T-helper 1 cell treated with Interleukin-12 subunit alpha and Interleukin-12 subunit beta and Interleukin-4 antibody, amounts not matched to agents 30 ng/mL and 1 ng/mL, for 36 hours (primary cell): ENCODE data around the gene RAB31. TPM values are rescaled to one million over a fixed set of nuclear protein-coding genes. Genes with fewer than 3 reads are reported as not detected.

Experiments
- intact Hi-C: fragments of 100-400 bp; cut with micrococcal nuclease; formaldehyde crosslinking; loops from one replicate; pipeline ENCODE4 v1.15.1; 2024
- total RNA-seq: library from RNA; stranded (reverse); gene quantifications from 2 replicates; pipeline ENCODE4 v1.2.3, GENCODE V29; 2022

Gene RAB31
- total RNA-seq, 1 donor from 2014 or later: 0.66 TPM

GRCh38 chr18:9786631-9787030, 78.5 kb downstream of the RAB31 start:
- intact Hi-C loops: no loop called here

GRCh38 chr18:9787036-9787435, 78.9 kb downstream of the RAB31 start:
- intact Hi-C loops: no loop called here

- intact Hi-C loops: no loop called here
These were observed 79.6 kb downstream of the RAB31 start for GRCh38 chr18:9787712-9788111.

GRCh38 chr18:9788140-9788539, 80.0 kb downstream of the RAB31 start:
- intact Hi-C loops: no loop called here

- intact Hi-C loops: no loop called here
These were observed 80.8 kb downstream of the RAB31 start for GRCh38 chr18:9788860-9789259.

GRCh38 chr18:9790261-9790660, 82.2 kb downstream of the RAB31 start:
- intact Hi-C loops: no loop called here

- intact Hi-C loops: no loop called here
These were observed 83.9 kb downstream of the RAB31 start for GRCh38 chr18:9791991-9792390.

GRCh38 chr18:9792565-9793245, 84.6 kb downstream of the RAB31 start:
- intact Hi-C loops: no loop called here

GRCh38 chr18:9796011-9796410, 87.9 kb downstream of the RAB31 start:
- intact Hi-C loops: no loop called here

GRCh38 chr18:9796935-9797549, 88.9 kb downstream of the RAB31 start:
- intact Hi-C loops: no loop called here

- intact Hi-C loops: no loop called here
These were observed 94.3 kb downstream of the RAB31 start for GRCh38 chr18:9802175-9803062.

GRCh38 chr18:9803063-9803697, 95.1 kb downstream of the RAB31 start:
- intact Hi-C loops: no loop called here

- intact Hi-C loops: no loop called here
These were observed 95.8 kb downstream of the RAB31 start for GRCh38 chr18:9803698-9804516.

- intact Hi-C loops: no loop called here
These were observed 96.5 kb downstream of the RAB31 start for GRCh38 chr18:9804517-9805104.

GRCh38 chr18:9806905-9807304, 98.8 kb downstream of the RAB31 start:
- intact Hi-C loops: no loop called here

GRCh38 chr18:9808295-9809241, 100.5 kb downstream of the RAB31 start:
- intact Hi-C loops: no loop called here

- intact Hi-C loops: no loop called here
These were observed 101.6 kb downstream of the RAB31 start for GRCh38 chr18:9809697-9810096.

GRCh38 chr18:9810299-9810698, 102.2 kb downstream of the RAB31 start:
- intact Hi-C loops: no loop called here

GRCh38 chr18:9810994-9811705, 103.0 kb downstream of the RAB31 start:
- intact Hi-C loops: no loop called here
